RWPE2 (cell line): ENCODE measurements around the gene PAMR1.

Source experiments
- ATAC-seq: fragments of 200-7000 bp; cut with Tn5 transposase; 3 replicates; pipeline ENCODE4 v1.9.1; 2021; ENCODE audit warnings: low read depth
- DNase-seq: peaks from one replicate; pipeline ENCODE4 v3.0.0-alpha.2; 2020; ENCODE audit warnings: low spot score
- H3K27ac ChIP-seq: fragments of 450-650 bp; 2 replicates; pipeline ENCODE4 v1.5.1; 2017; ENCODE audit warnings: mild to moderate bottlenecking; ENCODE audit not compliant: poor library complexity, severe bottlenecking
- H3K27me3 ChIP-seq: fragments of 250-450 bp; sonication (Bioruptor Pico); 2 replicates; pipeline ENCODE4 v1.5.1; 2021; ENCODE audit warnings: mild to moderate bottlenecking, moderate library complexity; ENCODE audit not compliant: insufficient read depth, poor library complexity, severe bottlenecking
- H3K36me3 ChIP-seq: fragments of 250-450 bp; sonication (Bioruptor Pico); 2 replicates; pipeline ENCODE4 v1.5.1; 2020; ENCODE audit warnings: low read depth, mild to moderate bottlenecking, moderate library complexity
- H3K4me1 ChIP-seq: fragments of 250-450 bp; sonication (Bioruptor Pico); 2 replicates; pipeline ENCODE4 v1.5.1; 2021; ENCODE audit warnings: mild to moderate bottlenecking, moderate library complexity; ENCODE audit not compliant: insufficient read depth, poor library complexity, severe bottlenecking
- H3K4me3 ChIP-seq: fragments of 250-450 bp; sonication (Bioruptor Pico); 2 replicates; pipeline ENCODE4 v1.5.1; 2021; ENCODE audit warnings: mild to moderate bottlenecking, moderate library complexity; ENCODE audit not compliant: severe bottlenecking
- H3K9me3 ChIP-seq: fragments of 250-450 bp; sonication (Bioruptor Pico); 2 replicates; pipeline ENCODE4 v1.5.1; 2021; ENCODE audit warnings: mild to moderate bottlenecking, moderate library complexity; ENCODE audit not compliant: severe bottlenecking
- CTCF ChIP-seq: fragments of 450-650 bp; IDR thresholded peaks from one replicate; pipeline ENCODE4 v1.5.1; 2017; ENCODE audit warnings: mild to moderate bottlenecking, moderate library complexity; ENCODE audit not compliant: poor library complexity, severe bottlenecking

Gene PAMR1

GRCh38 chr11:35427071-35427470 is 98.3 kb downstream of the PAMR1 start:
- H3K4me1 ChIP-seq = no peaks in the 10 kb centered on the region
- H3K36me3 ChIP-seq = no peaks in the 10 kb centered on the region
- H3K27me3 ChIP-seq = peaks cover 64% of the 10 kb centered on the region
- no peak for TF ChIP-seq CTCF
- no peak for DNase-seq
- no peak overlapping the region for H3K4me3 ChIP-seq
- no peak for ATAC-seq
- no peaks in the 10 kb centered on the region for H3K9me3 ChIP-seq
- no peak overlapping the region for H3K27ac ChIP-seq

GRCh38 chr11:35426351-35426750 is 99.1 kb downstream of the PAMR1 start:
- ATAC-seq = no peak
- Histone ChIP-seq H3K27me3 (peaks cover 71% of the 10 kb centered on the region), H3K4me1 (no peaks in the 10 kb centered on the region), H3K27ac (no peak overlapping the region), H3K4me3 (no peak overlapping the region), H3K9me3 (no peaks in the 10 kb centered on the region), H3K36me3 (no peaks in the 10 kb centered on the region)
- DNase-seq = no peak
- no peak for TF ChIP-seq CTCF

GRCh38 chr11:35425603-35426212 is 99.7 kb downstream of the PAMR1 start:
- no peak for ATAC-seq
- H3K36me3 ChIP-seq = no peaks in the 10 kb centered on the region
- H3K27me3 ChIP-seq = peaks cover 78% of the 10 kb centered on the region
- no peak overlapping the region for H3K4me3 ChIP-seq
- no peak for DNase-seq
- H3K27ac ChIP-seq = no peak overlapping the region
- H3K9me3 ChIP-seq = no peaks in the 10 kb centered on the region
- TF ChIP-seq CTCF = no peak
- no peaks in the 10 kb centered on the region for H3K4me1 ChIP-seq

GRCh38 chr11:35424157-35424940 is 101.1 kb downstream of the PAMR1 start:
- ATAC-seq (no peak), DNase-seq (no peak)
- Histone ChIP-seq H3K27ac (no peak overlapping the region), H3K4me1 (no peaks in the 10 kb centered on the region), H3K36me3 (no peaks in the 10 kb centered on the region), H3K9me3 (no peaks in the 10 kb centered on the region), H3K4me3 (no peak overlapping the region), H3K27me3 (peaks cover 84% of the 10 kb centered on the region)
- no peak for TF ChIP-seq CTCF

- Histone ChIP-seq H3K4me3 (no peak overlapping the region), H3K4me1 (no peaks in the 10 kb centered on the region), H3K36me3 (no peaks in the 10 kb centered on the region), H3K27ac (no peak overlapping the region), H3K9me3 (no peaks in the 10 kb centered on the region), H3K27me3 (peaks cover 97% of the 10 kb centered on the region)
- no peak for ATAC-seq
- DNase-seq = no peak
- no peak for TF ChIP-seq CTCF
Measured at GRCh38 chr11:35420371-35420770, 105.0 kb downstream of the PAMR1 start.
